Thyroid gland (tissue), 4 donors: ENCODE data around the gene HDC.

Experiments used
- POLR2A ChIP-seq, 2 donors: fragments of 450-650 bp; IDR thresholded peaks; one replicate each; pipeline ENCODE4 v1.6.1; 2017; ENCODE audit warnings: antibody characterized with exemption in 2 of 2, mild to moderate bottlenecking in 2 of 2, moderate library complexity in 1 of 2
- TF ChIP-seq, protein P1 (sequence below), 6 experiments: fragments of 200-600 bp in 3 of 6; fragments of 450-650 bp in 3 of 6; sonication (generic) in 3 of 6; IDR thresholded peaks; one replicate each; pipeline ENCODE4 v1.5.1; 2016 to 2019; ENCODE audit warnings: antibody characterized with exemption in 6 of 6, mild to moderate bottlenecking in 2 of 6, inconsistent platforms in 1 of 6, moderate library complexity in 1 of 6

DNA sequence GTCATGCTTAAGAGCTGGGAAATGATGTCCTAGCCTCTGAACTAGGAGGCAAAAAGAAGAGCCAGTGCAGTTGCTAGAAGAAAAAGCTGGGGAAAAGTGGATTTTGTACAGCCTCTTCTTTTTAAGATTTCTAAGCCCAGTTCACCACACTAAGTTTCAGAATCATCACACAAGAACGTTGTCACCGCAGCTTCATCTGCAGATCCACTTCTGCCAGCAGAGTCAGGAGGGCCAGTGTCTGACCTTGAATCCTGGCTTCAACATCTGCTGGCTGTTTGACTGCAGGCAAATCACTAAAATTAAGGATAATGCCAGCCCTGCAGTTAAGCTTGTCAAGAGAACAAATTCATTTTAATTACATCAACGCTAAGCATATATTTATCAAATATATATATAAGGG lies 36.2 kb downstream of the HDC start:
- TF ChIP-seq, protein P1, sequence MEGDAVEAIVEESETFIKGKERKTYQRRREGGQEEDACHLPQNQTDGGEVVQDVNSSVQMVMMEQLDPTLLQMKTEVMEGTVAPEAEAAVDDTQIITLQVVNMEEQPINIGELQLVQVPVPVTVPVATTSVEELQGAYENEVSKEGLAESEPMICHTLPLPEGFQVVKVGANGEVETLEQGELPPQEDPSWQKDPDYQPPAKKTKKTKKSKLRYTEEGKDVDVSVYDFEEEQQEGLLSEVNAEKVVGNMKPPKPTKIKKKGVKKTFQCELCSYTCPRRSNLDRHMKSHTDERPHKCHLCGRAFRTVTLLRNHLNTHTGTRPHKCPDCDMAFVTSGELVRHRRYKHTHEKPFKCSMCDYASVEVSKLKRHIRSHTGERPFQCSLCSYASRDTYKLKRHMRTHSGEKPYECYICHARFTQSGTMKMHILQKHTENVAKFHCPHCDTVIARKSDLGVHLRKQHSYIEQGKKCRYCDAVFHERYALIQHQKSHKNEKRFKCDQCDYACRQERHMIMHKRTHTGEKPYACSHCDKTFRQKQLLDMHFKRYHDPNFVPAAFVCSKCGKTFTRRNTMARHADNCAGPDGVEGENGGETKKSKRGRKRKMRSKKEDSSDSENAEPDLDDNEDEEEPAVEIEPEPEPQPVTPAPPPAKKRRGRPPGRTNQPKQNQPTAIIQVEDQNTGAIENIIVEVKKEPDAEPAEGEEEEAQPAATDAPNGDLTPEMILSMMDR (IDR thresholded peaks at IDR 0.05), result no peak
- no peak for TF ChIP-seq POLR2A (IDR thresholded peaks at IDR 0.05)
